NT2/D1 (cell line): ENCODE data around the gene PPP5C.
"Not testable (repeated sequence)": the region's sequence is repeated elsewhere in the genome, so short reads cannot be mapped to it uniquely, and the experiment has no call there.

Experiments
- SUZ12 ChIP-seq: IDR thresholded peaks from 2 replicates; pipeline ENCODE4 v1.6.1; 2011; ENCODE audit not compliant: insufficient read length, insufficient read depth; ENCODE audit errors: extremely low read depth
- YY1 ChIP-seq: IDR thresholded peaks from 2 replicates; pipeline ENCODE4 v1.6.1; 2011; ENCODE audit not compliant: insufficient read length, insufficient read depth

- not testable (repeated sequence) for TF ChIP-seq YY1, SUZ12
These were observed 86.6 kb downstream of the PPP5C start for GRCh38 chr19:46433470-46433869.
